IMR-90 (cell line): ENCODE measurements around the gene CARD16. TPM values are rescaled to one million over a fixed set of nuclear protein-coding genes. Genes with fewer than 3 reads are reported as not detected.

Experiments used
- ATAC-seq: fragments of 200-7000 bp; cut with Tn5 transposase; 2 replicates; pipeline ENCODE4 v1.9.1; 2020; ENCODE audit warnings: low read depth, mild to moderate bottlenecking, moderate library complexity
- BruUV-seq: library from RNA; stranded (reverse); fragments of 400-500 nt; replicated peaks from 2 replicates; lab custom pipeline; 2021; lab: Mats Ljungman, UMichigan
- CTCF ChIA-PET: fragments of 300-600 bp; formaldehyde crosslinking; extraction: SDS; loops from one replicate; lab custom pipeline; 2021; ENCODE audit warnings: antibody characterized with exemption; lab: Yijun Ruan, JAX
- POLR2A ChIA-PET: fragments of 300-600 bp; sonication (Branson Sonifier 250); formaldehyde crosslinking; loops from one replicate; lab custom pipeline; 2022; ENCODE audit warnings: antibody characterized with exemption; ENCODE audit not compliant: unreplicated experiment; lab: Charles Lee
- DNase-seq: peaks from one replicate; pipeline ENCODE4 v3.0.0; 2013
- H2AFZ ChIP-seq: replicated peaks from 2 replicates; pipeline ENCODE3; 2013; ENCODE audit warnings: low read length, mild to moderate bottlenecking; ENCODE audit not compliant: poor library complexity
- H2AK5ac ChIP-seq: 2 replicates; pipeline ENCODE4 v1.6.1; 2013; ENCODE audit warnings: low read depth, low read length, inconsistent platforms
- H2AK9ac ChIP-seq: replicated peaks from 2 replicates; pipeline ENCODE3; 2013; ENCODE audit warnings: mild to moderate bottlenecking, low read depth, low read length, moderate library complexity; ENCODE audit not compliant: poor library complexity
- H2BK120ac ChIP-seq: 2 replicates; pipeline ENCODE4 v1.6.1; 2013; ENCODE audit warnings: low read depth, low read length, inconsistent platforms
- H2BK15ac ChIP-seq: 3 replicates; pipeline ENCODE4 v1.6.1; 2013; ENCODE audit warnings: low read depth, low read length, inconsistent platforms
- H2BK20ac ChIP-seq: 2 replicates; pipeline ENCODE4 v1.6.1; 2013; ENCODE audit warnings: low read depth, mild to moderate bottlenecking, inconsistent platforms, low read length, moderate library complexity
- H2BK5ac ChIP-seq: 2 replicates; pipeline ENCODE4 v1.6.1; 2013; ENCODE audit warnings: mild to moderate bottlenecking, low read depth, low read length, inconsistent platforms; ENCODE audit not compliant: poor library complexity, severe bottlenecking
- H3K14ac ChIP-seq: replicated peaks from 2 replicates; pipeline ENCODE4 v1.6.1; 2013; ENCODE audit warnings: low read depth, low read length, inconsistent platforms
- H3K18ac ChIP-seq: 2 replicates; pipeline ENCODE4 v1.6.1; 2013; ENCODE audit warnings: low read depth, low read length, control low read depth
- H3K23ac ChIP-seq: 2 replicates; pipeline ENCODE4 v1.6.1; 2013; ENCODE audit warnings: low read depth, low read length, inconsistent platforms
- H3K27ac ChIP-seq: 2 replicates; pipeline ENCODE4 v1.5.1; 2013; ENCODE audit warnings: mild to moderate bottlenecking, control low read depth, low read length; ENCODE audit not compliant: insufficient read depth
- H3K27me3 ChIP-seq: 2 replicates; pipeline ENCODE4 v1.6.1; 2013; ENCODE audit warnings: low read length; ENCODE audit not compliant: control insufficient read depth, insufficient read depth
- H3K36me3 ChIP-seq: 2 replicates; pipeline ENCODE4 v1.6.1; 2013; ENCODE audit warnings: low read length, mixed read lengths; ENCODE audit not compliant: control insufficient read depth, insufficient read depth
- H3K4ac ChIP-seq: 2 replicates; pipeline ENCODE4 v1.6.1; 2013; ENCODE audit warnings: low read depth, low read length, inconsistent platforms
- H3K4me1 ChIP-seq: 2 replicates; pipeline ENCODE4 v1.6.1; 2013; ENCODE audit warnings: low read length, mixed read lengths; ENCODE audit not compliant: control insufficient read depth, insufficient read depth
- H3K4me2 ChIP-seq: 2 replicates; pipeline ENCODE4 v1.6.1; 2013; ENCODE audit warnings: low read depth, mild to moderate bottlenecking, control low read depth, low read length, moderate library complexity
- H3K4me3 ChIP-seq: 2 replicates; pipeline ENCODE4 v1.5.1; 2013; ENCODE audit warnings: low read depth, mild to moderate bottlenecking, control low read depth, low read length, moderate library complexity; ENCODE audit not compliant: insufficient read depth
- H3K56ac ChIP-seq: 2 replicates; pipeline ENCODE4 v1.6.1; 2013; ENCODE audit warnings: low read length, inconsistent platforms; ENCODE audit not compliant: insufficient read depth; ENCODE audit errors: extremely low read depth
- H3K79me1 ChIP-seq, 2 experiments: 2 replicates each; pipeline ENCODE4 v1.6.1; 2013; ENCODE audit warnings: low read length in 2 of 2, inconsistent platforms in 1 of 2, low read depth in 1 of 2
- H3K9ac ChIP-seq: 2 replicates; pipeline ENCODE4 v1.6.1; 2013; ENCODE audit warnings: low read depth, low read length, control low read depth
- H3K9me1 ChIP-seq: 2 replicates; pipeline ENCODE4 v1.6.1; 2013; ENCODE audit warnings: low read length, inconsistent platforms; ENCODE audit not compliant: insufficient read depth
- H3K9me3 ChIP-seq: 2 replicates; pipeline ENCODE4 v1.6.1; 2013; ENCODE audit warnings: low read length; ENCODE audit not compliant: control insufficient read depth, insufficient read depth
- H4K20me1 ChIP-seq: 2 replicates; pipeline ENCODE4 v1.6.1; 2013; ENCODE audit warnings: low read length, inconsistent platforms; ENCODE audit not compliant: insufficient read depth
- H4K5ac ChIP-seq: 2 replicates; pipeline ENCODE4 v1.6.1; 2013; ENCODE audit warnings: mild to moderate bottlenecking, low read depth, low read length, control low read depth
- H4K8ac ChIP-seq, 2 experiments: 2 replicates each; pipeline ENCODE4 v1.6.1; 2013; ENCODE audit warnings: low read depth in 2 of 2, low read length in 2 of 2, control low read depth in 1 of 2, inconsistent platforms in 1 of 2
- H4K91ac ChIP-seq: 2 replicates; pipeline ENCODE4 v1.6.1; 2013; ENCODE audit warnings: low read depth, low read length, inconsistent platforms; ENCODE audit not compliant: insufficient read depth
- BHLHE40 ChIP-seq: fragments of 150-350 bp; IDR thresholded peaks from 2 replicates; pipeline ENCODE4 v1.6.1; 2016; ENCODE audit warnings: mild to moderate bottlenecking, low read depth, low read length
- CHD1 ChIP-seq: IDR thresholded peaks from 2 replicates; pipeline ENCODE4 v1.6.1; 2012; ENCODE audit warnings: low read depth, low read length, improper control_type of control experiment
- MAFK ChIP-seq: IDR thresholded peaks from 2 replicates; pipeline ENCODE4 v1.6.1; 2012; ENCODE audit warnings: low read depth, low read length, improper control_type of control experiment
- MAZ ChIP-seq: IDR thresholded peaks from 2 replicates; pipeline ENCODE4 v1.6.1; 2012; ENCODE audit warnings: low read depth, mild to moderate bottlenecking, low read length, improper control_type of control experiment, moderate library complexity, borderline replicate concordance
- MXI1 ChIP-seq: IDR thresholded peaks from 2 replicates; pipeline ENCODE4 v1.6.1; 2012; ENCODE audit warnings: low read depth, mild to moderate bottlenecking, low read length, moderate library complexity, borderline replicate concordance
- NFE2L2 ChIP-seq: fragments of 150-350 bp; IDR thresholded peaks from 2 replicates; pipeline ENCODE4 v1.6.1; 2016; ENCODE audit warnings: low read depth, mild to moderate bottlenecking, low read length
- POLR2A ChIP-seq: IDR thresholded peaks from 2 replicates; pipeline ENCODE4 v1.6.1; 2012; ENCODE audit warnings: mild to moderate bottlenecking, low read depth, low read length
- RAD21 ChIP-seq: IDR thresholded peaks from 2 replicates; pipeline ENCODE4 v1.6.1; 2012; ENCODE audit warnings: low read length, improper control_type of control experiment
- RCOR1 ChIP-seq: IDR thresholded peaks from 2 replicates; pipeline ENCODE4 v1.6.1; 2012; ENCODE audit warnings: mild to moderate bottlenecking, low read length, improper control_type of control experiment; ENCODE audit not compliant: insufficient replicate concordance
- SMC3 ChIP-seq: fragments of 150-350 bp; IDR thresholded peaks from 2 replicates; pipeline ENCODE4 v1.6.1; 2016; ENCODE audit warnings: low read depth, mild to moderate bottlenecking, antibody characterized with exemption, low read length, moderate library complexity
- WGBS, 2 experiments: methylation state at CpG; one replicate each; pipeline versions ENCODE4 v1.1.5 to v1.1.7; 2013; ENCODE audit warnings: missing lambda C conversion rate in 2 of 2; ENCODE audit not compliant: insufficient read length in 1 of 2; ENCODE audit errors: extremely low coverage in 2 of 2; 5-methylcytosine and 5-hydroxymethylcytosine counted together
- dilution Hi-C: fragments of 300-500 bp; cut with HindIII; formaldehyde crosslinking; loops from one replicate; pipeline ENCODE4 v1.14.3; 2018; ENCODE audit warnings: low sequenced_read_pairs; ENCODE audit not compliant: unreplicated experiment
- in situ Hi-C: fragments of 300-500 bp; cut with MboI; formaldehyde crosslinking; loops from 3 replicates; pipeline ENCODE4 v1.14.3; 2019; ENCODE audit warnings: low sequenced_read_pairs, inconsistent platforms, mixed read lengths
- intact Hi-C: fragments of 100-400 bp; cut with micrococcal nuclease; formaldehyde crosslinking; loops from 2 replicates; pipeline ENCODE4 v1.10.0; 2022
- polyA plus RNA-seq, 3 experiments: library from polyadenylated mRNA; depleted of rRNA; stranded (reverse); fragments of >200 nt; gene quantifications; 2 replicates each; pipeline ENCODE4 v1.2.3, GENCODE V29; 2012; ENCODE audit warnings: low replicate concordance in 1 of 3
- total RNA-seq: library from RNA; depleted of rRNA; stranded (reverse); fragments of >200 nt; gene quantifications from 2 replicates; pipeline ENCODE4 v1.2.3, GENCODE V29; 2012
- TF ChIP-seq, protein P1 (sequence below): conservative IDR thresholded peaks from 2 replicates; pipeline ENCODE4 v1.5.1; 2012; ENCODE audit warnings: mild to moderate bottlenecking, low read depth, low read length, improper control_type of control experiment
- TF ChIP-seq, protein P2 (sequence below): fragments of 150-350 bp; IDR thresholded peaks from 2 replicates; pipeline ENCODE4 v1.6.1; 2017; ENCODE audit warnings: mild to moderate bottlenecking, antibody characterized with exemption, low read length, low read depth
- TF ChIP-seq, protein P3 (sequence below): fragments of 150-350 bp; IDR thresholded peaks from 2 replicates; pipeline ENCODE4 v1.6.1; 2016; ENCODE audit warnings: low read depth, mild to moderate bottlenecking, low read length, moderate library complexity, borderline replicate concordance

Gene CARD16
- total and polyA plus RNA-seq, 2 of the 4 experiments (the other 2 are of a cell fraction) = 7.9 to 29.2 TPM

DNA sequence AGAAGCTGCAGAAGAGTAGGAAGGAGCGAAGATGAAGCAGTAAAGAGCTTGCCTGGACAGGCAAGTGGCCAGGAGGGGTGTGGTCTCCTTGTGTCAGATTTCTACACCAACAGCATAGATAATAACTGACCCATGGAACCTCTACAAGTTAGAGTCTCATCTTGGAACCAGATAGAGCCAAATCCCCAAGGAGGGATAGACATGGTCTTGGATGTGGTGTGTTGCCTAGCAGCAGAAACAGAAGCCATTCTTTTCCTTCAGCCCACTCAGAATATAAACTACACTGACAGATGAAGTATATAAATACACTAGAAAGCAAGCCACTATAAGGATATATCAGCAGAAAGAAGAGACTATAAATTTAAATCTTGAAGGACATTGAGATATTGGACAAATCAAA lies 4.3 kb upstream of the CARD16 start:
- Histone ChIP-seq H3K9me1 (no peaks in the 10 kb centered on the region), H3K4me1 (peaks cover 7% of the 10 kb centered on the region), H4K5ac (peak overlapping the region; percentile 38), H3K56ac (no peak overlapping the region; the same call in 1 of the 2 replicates), H3K9me3 (no peaks in the 10 kb centered on the region), H3K9ac (no peak overlapping the region), H2AK9ac (no peak overlapping the region), H2BK20ac (peak overlapping the region; percentile 86), H2AFZ (no peak overlapping the region), H2BK120ac (peak overlapping the region; percentile 53), H3K18ac (peak overlapping the region; percentile 33), H4K8ac (peak overlapping the region; percentile 25 to 56; a peak in 1 of 4 replicates), H4K20me1 (no peaks in the 10 kb centered on the region), H3K36me3 (no peaks in the 10 kb centered on the region), H3K23ac (no peak overlapping the region), H3K4me3 (no peak overlapping the region), H3K79me1 (peaks cover 0 to 8% of the 10 kb centered on the region in 2 experiments; a peak in 1 of 4 replicates), H3K27ac (no peak overlapping the region), H3K4ac (peak overlapping the region; percentile 65), H2BK5ac (no peak overlapping the region), H3K14ac (0 out of 2 replicates have a peak overlapping the region, but pooled peaks have one; percentile 22), H2AK5ac (peak overlapping the region; percentile 18), H3K4me2 (no peak overlapping the region), H4K91ac (peak overlapping the region; percentile 20), H3K27me3 (no peaks in the 10 kb centered on the region), H2BK15ac (peak overlapping the region; percentile 94; the same call in 2 of the 3 replicates)
- intact Hi-C loops (loop anchor here (5.0 kb wide), 2 partner anchors 128 to 813 kb away; no protein-coding TSS in a partner anchor), dilution Hi-C loops (no loop called here), in situ Hi-C loops (no loop called here)
- DNase-seq (no peak), ATAC-seq (no peak)
- WGBS, 2 experiments = no CpG with 5 or more reads among the region's 1 CpG
- ChIA-PET POLR2A (no interaction called here), CTCF (no interaction called here)
- no peak for TF ChIP-seq MXI1
- no peak for TF ChIP-seq POLR2A
- TF ChIP-seq, protein P1, sequence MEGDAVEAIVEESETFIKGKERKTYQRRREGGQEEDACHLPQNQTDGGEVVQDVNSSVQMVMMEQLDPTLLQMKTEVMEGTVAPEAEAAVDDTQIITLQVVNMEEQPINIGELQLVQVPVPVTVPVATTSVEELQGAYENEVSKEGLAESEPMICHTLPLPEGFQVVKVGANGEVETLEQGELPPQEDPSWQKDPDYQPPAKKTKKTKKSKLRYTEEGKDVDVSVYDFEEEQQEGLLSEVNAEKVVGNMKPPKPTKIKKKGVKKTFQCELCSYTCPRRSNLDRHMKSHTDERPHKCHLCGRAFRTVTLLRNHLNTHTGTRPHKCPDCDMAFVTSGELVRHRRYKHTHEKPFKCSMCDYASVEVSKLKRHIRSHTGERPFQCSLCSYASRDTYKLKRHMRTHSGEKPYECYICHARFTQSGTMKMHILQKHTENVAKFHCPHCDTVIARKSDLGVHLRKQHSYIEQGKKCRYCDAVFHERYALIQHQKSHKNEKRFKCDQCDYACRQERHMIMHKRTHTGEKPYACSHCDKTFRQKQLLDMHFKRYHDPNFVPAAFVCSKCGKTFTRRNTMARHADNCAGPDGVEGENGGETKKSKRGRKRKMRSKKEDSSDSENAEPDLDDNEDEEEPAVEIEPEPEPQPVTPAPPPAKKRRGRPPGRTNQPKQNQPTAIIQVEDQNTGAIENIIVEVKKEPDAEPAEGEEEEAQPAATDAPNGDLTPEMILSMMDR = no peak
- TF ChIP-seq, protein P2, sequence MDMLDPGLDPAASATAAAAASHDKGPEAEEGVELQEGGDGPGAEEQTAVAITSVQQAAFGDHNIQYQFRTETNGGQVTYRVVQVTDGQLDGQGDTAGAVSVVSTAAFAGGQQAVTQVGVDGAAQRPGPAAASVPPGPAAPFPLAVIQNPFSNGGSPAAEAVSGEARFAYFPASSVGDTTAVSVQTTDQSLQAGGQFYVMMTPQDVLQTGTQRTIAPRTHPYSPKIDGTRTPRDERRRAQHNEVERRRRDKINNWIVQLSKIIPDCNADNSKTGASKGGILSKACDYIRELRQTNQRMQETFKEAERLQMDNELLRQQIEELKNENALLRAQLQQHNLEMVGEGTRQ = no peak
- TF ChIP-seq, protein P3, sequence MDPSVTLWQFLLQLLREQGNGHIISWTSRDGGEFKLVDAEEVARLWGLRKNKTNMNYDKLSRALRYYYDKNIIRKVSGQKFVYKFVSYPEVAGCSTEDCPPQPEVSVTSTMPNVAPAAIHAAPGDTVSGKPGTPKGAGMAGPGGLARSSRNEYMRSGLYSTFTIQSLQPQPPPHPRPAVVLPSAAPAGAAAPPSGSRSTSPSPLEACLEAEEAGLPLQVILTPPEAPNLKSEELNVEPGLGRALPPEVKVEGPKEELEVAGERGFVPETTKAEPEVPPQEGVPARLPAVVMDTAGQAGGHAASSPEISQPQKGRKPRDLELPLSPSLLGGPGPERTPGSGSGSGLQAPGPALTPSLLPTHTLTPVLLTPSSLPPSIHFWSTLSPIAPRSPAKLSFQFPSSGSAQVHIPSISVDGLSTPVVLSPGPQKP = no peak
- TF ChIP-seq SMC3 = no peak
- TF ChIP-seq RAD21 = no peak
- no peak for TF ChIP-seq NFE2L2
- no peak for TF ChIP-seq MAZ
- no peak for TF ChIP-seq MAFK
- TF ChIP-seq RCOR1 = no peak
- no peak for TF ChIP-seq BHLHE40
- no peak for TF ChIP-seq CHD1
- no TSS peak for BruUV-seq
